Measurements from ENCODE around the gene KIAA1217.

DNA sequence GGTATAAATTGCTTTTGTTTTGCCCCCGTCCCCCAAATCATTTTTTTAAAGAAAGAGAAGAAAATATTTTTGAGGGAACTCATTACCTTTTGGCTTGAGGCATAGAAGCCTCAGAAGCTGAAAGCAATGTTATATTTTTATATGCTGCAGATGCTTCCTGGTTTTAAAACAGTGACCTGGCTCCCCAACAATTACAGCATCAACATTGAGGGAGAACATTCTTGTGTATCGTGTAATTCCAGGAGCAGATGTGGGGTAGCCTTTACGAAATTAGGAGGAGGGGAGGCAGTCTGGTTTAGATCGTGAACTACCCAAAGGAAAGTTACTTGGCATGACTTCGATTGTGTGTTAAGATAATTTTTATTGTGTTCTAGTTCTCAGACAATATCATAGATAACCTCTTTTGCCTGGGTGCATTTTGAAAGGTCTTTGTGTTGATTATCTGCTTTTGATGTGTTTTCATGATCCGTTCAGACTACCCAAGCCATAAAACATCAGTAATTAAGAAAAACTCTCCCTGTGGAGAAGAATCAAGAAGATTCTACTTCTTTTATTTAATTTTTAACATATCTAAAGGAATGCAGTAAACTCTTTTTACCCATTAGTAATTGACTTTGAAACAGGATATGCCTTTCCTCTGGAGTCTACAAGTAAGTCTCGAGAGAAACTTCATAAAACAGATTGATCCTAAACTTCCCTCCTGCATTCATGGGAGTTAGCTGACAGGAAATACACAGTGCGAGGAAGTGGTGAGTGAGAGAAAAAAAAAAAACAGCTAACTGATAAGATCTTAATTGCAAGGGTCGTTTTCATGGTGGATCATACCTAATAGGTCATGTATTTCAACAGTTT lies 141.4 kb downstream of the KIAA1217 start:
- TF ChIP-seq ZNF121 (CRISPR knock-in tag; IDR thresholded peaks at IDR 0.05): no peak
- TF ChIP-seq, protein P1, sequence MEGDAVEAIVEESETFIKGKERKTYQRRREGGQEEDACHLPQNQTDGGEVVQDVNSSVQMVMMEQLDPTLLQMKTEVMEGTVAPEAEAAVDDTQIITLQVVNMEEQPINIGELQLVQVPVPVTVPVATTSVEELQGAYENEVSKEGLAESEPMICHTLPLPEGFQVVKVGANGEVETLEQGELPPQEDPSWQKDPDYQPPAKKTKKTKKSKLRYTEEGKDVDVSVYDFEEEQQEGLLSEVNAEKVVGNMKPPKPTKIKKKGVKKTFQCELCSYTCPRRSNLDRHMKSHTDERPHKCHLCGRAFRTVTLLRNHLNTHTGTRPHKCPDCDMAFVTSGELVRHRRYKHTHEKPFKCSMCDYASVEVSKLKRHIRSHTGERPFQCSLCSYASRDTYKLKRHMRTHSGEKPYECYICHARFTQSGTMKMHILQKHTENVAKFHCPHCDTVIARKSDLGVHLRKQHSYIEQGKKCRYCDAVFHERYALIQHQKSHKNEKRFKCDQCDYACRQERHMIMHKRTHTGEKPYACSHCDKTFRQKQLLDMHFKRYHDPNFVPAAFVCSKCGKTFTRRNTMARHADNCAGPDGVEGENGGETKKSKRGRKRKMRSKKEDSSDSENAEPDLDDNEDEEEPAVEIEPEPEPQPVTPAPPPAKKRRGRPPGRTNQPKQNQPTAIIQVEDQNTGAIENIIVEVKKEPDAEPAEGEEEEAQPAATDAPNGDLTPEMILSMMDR (IDR thresholded peaks at IDR 0.05): no peak
- TF ChIP-seq, protein P2, sequence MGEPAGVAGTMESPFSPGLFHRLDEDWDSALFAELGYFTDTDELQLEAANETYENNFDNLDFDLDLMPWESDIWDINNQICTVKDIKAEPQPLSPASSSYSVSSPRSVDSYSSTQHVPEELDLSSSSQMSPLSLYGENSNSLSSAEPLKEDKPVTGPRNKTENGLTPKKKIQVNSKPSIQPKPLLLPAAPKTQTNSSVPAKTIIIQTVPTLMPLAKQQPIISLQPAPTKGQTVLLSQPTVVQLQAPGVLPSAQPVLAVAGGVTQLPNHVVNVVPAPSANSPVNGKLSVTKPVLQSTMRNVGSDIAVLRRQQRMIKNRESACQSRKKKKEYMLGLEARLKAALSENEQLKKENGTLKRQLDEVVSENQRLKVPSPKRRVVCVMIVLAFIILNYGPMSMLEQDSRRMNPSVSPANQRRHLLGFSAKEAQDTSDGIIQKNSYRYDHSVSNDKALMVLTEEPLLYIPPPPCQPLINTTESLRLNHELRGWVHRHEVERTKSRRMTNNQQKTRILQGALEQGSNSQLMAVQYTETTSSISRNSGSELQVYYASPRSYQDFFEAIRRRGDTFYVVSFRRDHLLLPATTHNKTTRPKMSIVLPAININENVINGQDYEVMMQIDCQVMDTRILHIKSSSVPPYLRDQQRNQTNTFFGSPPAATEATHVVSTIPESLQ (CRISPR knock-in tag; IDR thresholded peaks at IDR 0.05): no peak
